Activated CD8-positive, alpha-beta T cell treated with anti-CD3 and anti-CD28 coated beads for 36 hours (primary cell): ENCODE measurements around the gene ITSN2. TPM values are rescaled to one million over a fixed set of nuclear protein-coding genes. Genes with fewer than 3 reads are reported as not detected.

Source experiments
- ATAC-seq: fragments of 200-7000 bp; cut with Tn5 transposase; one replicate; pipeline ENCODE4 v1.10.0; 2021; ENCODE audit warnings: mild to moderate bottlenecking, moderate library complexity
- CTCF ChIA-PET: fragments of 350-600 bp; sonication (Branson Sonifier 250); formaldehyde crosslinking; loops from one replicate; lab custom pipeline; 2021; ENCODE audit warnings: antibody characterized with exemption; lab: Charles Lee
- POLR2A ChIA-PET: fragments of 350-600 bp; sonication (Branson Sonifier 250); formaldehyde crosslinking; loops from one replicate; lab custom pipeline; 2021; ENCODE audit warnings: antibody characterized with exemption; lab: Charles Lee
- DNase-seq: peaks from one replicate; pipeline ENCODE4 v3.0.0-alpha.2; 2020
- H3K27ac Mint-ChIP-seq: one replicate; pipeline ENCODE4 v1.8.0; 2021; ENCODE audit warnings: mild to moderate bottlenecking, mixed read lengths
- H3K27me3 Mint-ChIP-seq: one replicate; pipeline ENCODE4 v1.8.0; 2021; ENCODE audit warnings: mixed read lengths
- H3K36me3 Mint-ChIP-seq: one replicate; pipeline ENCODE4 v1.8.0; 2021; ENCODE audit warnings: low read depth, mixed read lengths
- H3K4me1 Mint-ChIP-seq: one replicate; pipeline ENCODE4 v1.8.0; 2021; ENCODE audit warnings: low read depth, mixed read lengths
- H3K4me3 Mint-ChIP-seq: one replicate; pipeline ENCODE4 v1.8.0; 2021; ENCODE audit warnings: mild to moderate bottlenecking, moderate library complexity, mixed read lengths
- H3K9me3 Mint-ChIP-seq: one replicate; pipeline ENCODE4 v1.8.0; 2021; ENCODE audit warnings: mixed read lengths
- intact Hi-C: fragments of 100-400 bp; cut with micrococcal nuclease; formaldehyde crosslinking; loops from one replicate; pipeline ENCODE4 v1.10.0; 2022
- total RNA-seq, 2 experiments: library from RNA; stranded (reverse); gene quantifications; one replicate each; pipeline ENCODE4 v1.2.3, GENCODE V29; 2021
- TF ChIP-seq, protein P1 (sequence below): fragments of 200-600 bp; IDR thresholded peaks from one replicate; pipeline ENCODE4 v1.8.0; 2022; ENCODE audit warnings: antibody characterized with exemption, mild to moderate bottlenecking

ITSN2 gene
- total RNA-seq, 2 experiments from 2014 or later, result 44.0 to 48.6 TPM

DNA sequence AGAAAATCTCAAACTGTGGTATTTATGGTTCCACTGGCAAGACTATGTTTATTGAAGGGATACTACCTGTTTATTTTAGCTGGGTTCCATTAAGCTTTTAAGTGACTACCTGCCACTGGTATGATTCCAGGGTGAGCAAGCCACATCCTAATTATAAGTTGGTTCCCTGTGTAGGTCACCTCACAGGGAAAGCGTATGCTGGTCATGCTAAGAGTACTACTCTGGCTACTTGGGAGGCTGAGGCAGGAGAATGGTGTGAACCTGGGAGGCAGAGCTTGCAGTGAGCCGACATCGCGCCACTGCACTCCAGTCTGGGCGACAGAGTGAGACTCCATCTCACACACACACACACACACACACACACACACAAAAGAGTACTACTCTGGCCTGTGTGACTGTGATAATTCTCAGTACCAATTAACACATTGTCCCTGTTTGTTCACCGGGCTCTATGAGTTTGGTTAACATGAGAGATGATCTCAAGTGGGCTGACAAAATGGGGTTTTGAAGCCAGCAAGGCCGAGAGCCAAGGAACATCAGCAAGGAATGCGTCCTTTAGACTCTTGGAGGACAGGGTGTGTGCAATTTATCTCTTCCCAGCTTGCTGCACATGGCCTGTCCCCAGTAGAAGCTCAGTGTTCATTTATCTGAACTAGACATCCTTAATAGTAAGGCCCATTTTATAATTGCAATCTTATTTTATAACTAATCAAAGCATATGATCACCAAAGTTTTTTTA, 15.2 kb upstream of the ITSN2 start:
- CTCF ChIA-PET, result no interaction called here
- intact Hi-C loops, result no loop called here
- POLR2A ChIA-PET, result no interaction called here
- Mint-ChIP-seq H3K9me3 (no peaks in the 10 kb centered on the region), H3K4me3 (no peak overlapping the region), H3K4me1 (no peaks in the 10 kb centered on the region), H3K36me3 (no peaks in the 10 kb centered on the region), H3K27ac (no peak overlapping the region), H3K27me3 (no peaks in the 10 kb centered on the region)
- no peak for ATAC-seq
- TF ChIP-seq, protein P1, sequence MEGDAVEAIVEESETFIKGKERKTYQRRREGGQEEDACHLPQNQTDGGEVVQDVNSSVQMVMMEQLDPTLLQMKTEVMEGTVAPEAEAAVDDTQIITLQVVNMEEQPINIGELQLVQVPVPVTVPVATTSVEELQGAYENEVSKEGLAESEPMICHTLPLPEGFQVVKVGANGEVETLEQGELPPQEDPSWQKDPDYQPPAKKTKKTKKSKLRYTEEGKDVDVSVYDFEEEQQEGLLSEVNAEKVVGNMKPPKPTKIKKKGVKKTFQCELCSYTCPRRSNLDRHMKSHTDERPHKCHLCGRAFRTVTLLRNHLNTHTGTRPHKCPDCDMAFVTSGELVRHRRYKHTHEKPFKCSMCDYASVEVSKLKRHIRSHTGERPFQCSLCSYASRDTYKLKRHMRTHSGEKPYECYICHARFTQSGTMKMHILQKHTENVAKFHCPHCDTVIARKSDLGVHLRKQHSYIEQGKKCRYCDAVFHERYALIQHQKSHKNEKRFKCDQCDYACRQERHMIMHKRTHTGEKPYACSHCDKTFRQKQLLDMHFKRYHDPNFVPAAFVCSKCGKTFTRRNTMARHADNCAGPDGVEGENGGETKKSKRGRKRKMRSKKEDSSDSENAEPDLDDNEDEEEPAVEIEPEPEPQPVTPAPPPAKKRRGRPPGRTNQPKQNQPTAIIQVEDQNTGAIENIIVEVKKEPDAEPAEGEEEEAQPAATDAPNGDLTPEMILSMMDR, result no peak
- DNase-seq, result no peak

GRCh38 chr2:24374301-24374700, 14.0 kb upstream of the ITSN2 start:
- POLR2A ChIA-PET, result no interaction called here

GRCh38 chr2:24372033-24372432, 11.7 kb upstream of the ITSN2 start:
- intact Hi-C loops, result no loop called here
- TF ChIP-seq, protein P1, result no peak
- Mint-ChIP-seq H3K27me3 (no peaks in the 10 kb centered on the region), H3K4me1 (no peaks in the 10 kb centered on the region), H3K4me3 (no peak overlapping the region), H3K36me3 (no peaks in the 10 kb centered on the region), H3K9me3 (no peaks in the 10 kb centered on the region), H3K27ac (no peak overlapping the region)
- ChIA-PET CTCF (no interaction called here), POLR2A (no interaction called here)
- no peak for ATAC-seq
- DNase-seq, result no peak

More at GRCh38 chr2:24374301-24374700, 14.0 kb upstream of the ITSN2 start:
- no peaks in the 10 kb centered on the region for H3K4me1 Mint-ChIP-seq
- intact Hi-C loops, result no loop called here
- no peaks in the 10 kb centered on the region for H3K9me3 Mint-ChIP-seq
- CTCF ChIA-PET, result interaction anchor here (1.6 kb wide), 1 partner anchor 36 kb away, joined by 7 read pairs; no protein-coding TSS in a partner anchor
- no peak overlapping the region for H3K27ac Mint-ChIP-seq
- no peaks in the 10 kb centered on the region for H3K27me3 Mint-ChIP-seq
- H3K4me3 Mint-ChIP-seq, result no peak overlapping the region
- TF ChIP-seq, protein P1, result no peak
- ATAC-seq, result no peak
- H3K36me3 Mint-ChIP-seq, result no peaks in the 10 kb centered on the region
- DNase-seq, result no peak

GRCh38 chr2:24365826-24366225, 5.5 kb upstream of the ITSN2 start:
- TF ChIP-seq, protein P1, result no peak
- CTCF ChIA-PET, result no interaction called here
- H3K36me3 Mint-ChIP-seq, result no peaks in the 10 kb centered on the region
- H3K9me3 Mint-ChIP-seq, result no peaks in the 10 kb centered on the region
- intact Hi-C loops, result no loop called here
- POLR2A ChIA-PET, result interaction anchor here (1.1 kb wide), 1 partner anchor 24 kb away, joined by 3 read pairs; no protein-coding TSS in a partner anchor
- H3K4me1 Mint-ChIP-seq, result peaks cover 4% of the 10 kb centered on the region
- no peak overlapping the region for H3K27ac Mint-ChIP-seq
- no peaks in the 10 kb centered on the region for H3K27me3 Mint-ChIP-seq
- no peak overlapping the region for H3K4me3 Mint-ChIP-seq
- ATAC-seq, result no peak
- no peak for DNase-seq

GRCh38 chr2:24365051-24365450, 4.7 kb upstream of the ITSN2 start:
- no peak overlapping the region for H3K27ac Mint-ChIP-seq
- TF ChIP-seq, protein P1, result no peak
- ATAC-seq (no peak), DNase-seq (no peak)
- H3K4me1 Mint-ChIP-seq, result peaks cover 6% of the 10 kb centered on the region
- H3K9me3 Mint-ChIP-seq, result no peaks in the 10 kb centered on the region
- H3K27me3 Mint-ChIP-seq, result no peaks in the 10 kb centered on the region
- H3K4me3 Mint-ChIP-seq, result no peak overlapping the region
- ChIA-PET POLR2A (interaction anchor here (1.1 kb wide), 1 partner anchor 23 kb away, joined by 3 read pairs; no protein-coding TSS in a partner anchor), CTCF (no interaction called here)
- H3K36me3 Mint-ChIP-seq, result no peaks in the 10 kb centered on the region
- intact Hi-C loops, result no loop called here
